Measurements from ENCODE around the gene CACNB4. TPM values are rescaled to one million over a fixed set of nuclear protein-coding genes. Genes with fewer than 3 reads are reported as not detected.

CACNB4 gene
- total RNA-seq, 1 experiment from 2014 or later: 0.19 TPM

- Histone ChIP-seq H3K4me1 (ENCODE audit: insufficient read depth, low read length, poor library complexity, severe bottlenecking) (no peaks in the 10 kb centered on the region), H3K9me3 (ENCODE audit: low read depth, low read length, poor library complexity, severe bottlenecking) (no peaks in the 10 kb centered on the region), H3K27ac (ENCODE audit: low read depth, low read length, poor library complexity, severe bottlenecking) (no peak overlapping the region), H3K4me3 (ENCODE audit: low read depth, low read length, poor library complexity, severe bottlenecking) (no peak overlapping the region), H3K36me3 (ENCODE audit: insufficient read depth, low read length, poor library complexity, severe bottlenecking) (no peaks in the 10 kb centered on the region), H3K27me3 (replicated peaks; ENCODE audit: insufficient read depth, low read depth, low read length, poor library complexity) (peaks cover 7% of the 10 kb centered on the region)
- CTCF ChIA-PET: interaction anchor here (1.0 kb wide), 1 partner anchor 9 kb away, joined by 3 read pairs; no protein-coding TSS in a partner anchor
- no TSS peak for BruUV-seq (replicated peaks)
- DNase-seq (ENCODE audit: low spot score): no peak
- intact Hi-C loops (cut with micrococcal nuclease; ENCODE audit: unreplicated experiment): no loop called here
- no peak for TF ChIP-seq CTCF (conservative IDR thresholded peaks at IDR 0.05; ENCODE audit: low read depth, low read length)
- TF ChIP-seq EZH2 (IDR thresholded peaks at IDR 0.05; ENCODE audit: borderline replicate concordance, low read depth, low read length, poor library complexity, severe bottlenecking): no peak
- POLR2A ChIA-PET (ENCODE audit: low non-redundant PET): no interaction called here
These were observed 82.4 kb downstream of the CACNB4 start for GRCh38 chr2:152016181-152017120.

GRCh38 chr2:152015552-152015951 is 83.3 kb downstream of the CACNB4 start:
- CTCF ChIA-PET: no interaction called here
- TF ChIP-seq EZH2 (IDR thresholded peaks at IDR 0.05; ENCODE audit: borderline replicate concordance, low read depth, low read length, poor library complexity, severe bottlenecking) (no peak), CTCF (conservative IDR thresholded peaks at IDR 0.05; ENCODE audit: low read depth, low read length) (no peak)

GRCh38 chr2:152012697-152013096 is 86.1 kb downstream of the CACNB4 start:
- H3K4me1 ChIP-seq (ENCODE audit: insufficient read depth, low read length, poor library complexity, severe bottlenecking): no peaks in the 10 kb centered on the region
- H3K27ac ChIP-seq (ENCODE audit: low read depth, low read length, poor library complexity, severe bottlenecking): no peak overlapping the region
- H3K9me3 ChIP-seq (ENCODE audit: low read depth, low read length, poor library complexity, severe bottlenecking): no peaks in the 10 kb centered on the region
- no TSS peak for BruUV-seq (replicated peaks)
- intact Hi-C loops (cut with micrococcal nuclease; ENCODE audit: unreplicated experiment): no loop called here
- H3K27me3 ChIP-seq (replicated peaks; ENCODE audit: insufficient read depth, low read depth, low read length, poor library complexity): peaks cover 7% of the 10 kb centered on the region
- H3K36me3 ChIP-seq (ENCODE audit: insufficient read depth, low read length, poor library complexity, severe bottlenecking): no peaks in the 10 kb centered on the region
- DNase-seq (ENCODE audit: low spot score): no peak
- no peak overlapping the region for H3K4me3 ChIP-seq (ENCODE audit: low read depth, low read length, poor library complexity, severe bottlenecking)
- ChIA-PET CTCF (no interaction called here), POLR2A (ENCODE audit: low non-redundant PET) (no interaction called here)
- no peak for TF ChIP-seq EZH2 (IDR thresholded peaks at IDR 0.05; ENCODE audit: borderline replicate concordance, low read depth, low read length, poor library complexity, severe bottlenecking)
- TF ChIP-seq CTCF (conservative IDR thresholded peaks at IDR 0.05; ENCODE audit: low read depth, low read length): no peak

More at GRCh38 chr2:152015552-152015951, 83.3 kb downstream of the CACNB4 start:
- POLR2A ChIA-PET (ENCODE audit: low non-redundant PET): no interaction called here
- intact Hi-C loops (cut with micrococcal nuclease; ENCODE audit: unreplicated experiment): no loop called here
- Histone ChIP-seq H3K4me3 (ENCODE audit: low read depth, low read length, poor library complexity, severe bottlenecking) (no peak overlapping the region), H3K27ac (ENCODE audit: low read depth, low read length, poor library complexity, severe bottlenecking) (no peak overlapping the region), H3K4me1 (ENCODE audit: insufficient read depth, low read length, poor library complexity, severe bottlenecking) (no peaks in the 10 kb centered on the region), H3K36me3 (ENCODE audit: insufficient read depth, low read length, poor library complexity, severe bottlenecking) (no peaks in the 10 kb centered on the region), H3K9me3 (ENCODE audit: low read depth, low read length, poor library complexity, severe bottlenecking) (no peaks in the 10 kb centered on the region), H3K27me3 (replicated peaks; ENCODE audit: insufficient read depth, low read depth, low read length, poor library complexity) (peaks cover 7% of the 10 kb centered on the region)
- no peak for DNase-seq (ENCODE audit: low spot score)
- BruUV-seq (replicated peaks): no TSS peak

Measured in A673 (cell line).